ENCODE data around the gene ZNF438.
"Not testable (repeated sequence)": the region's sequence is repeated elsewhere in the genome, so short reads cannot be mapped to it uniquely, and the experiment has no call there.

ZNF438 gene

GRCh38 chr10:30929901-30930520 is 101.7 kb downstream of the ZNF438 start:
- DNase-seq = no peak

- not testable (repeated sequence) for DNase-seq
These were observed 102.3 kb downstream of the ZNF438 start for GRCh38 chr10:30929311-30929729.

GRCh38 chr10:30928742-30929141 is 102.9 kb downstream of the ZNF438 start:
- no peak for DNase-seq

- DNase-seq = no peak
These were observed 113.0 kb downstream of the ZNF438 start for GRCh38 chr10:30918651-30919050.

GRCh38 chr10:30917789-30918188 is 113.9 kb downstream of the ZNF438 start:
- DNase-seq = no peak

- DNase-seq = no peak
These were observed 114.6 kb downstream of the ZNF438 start for GRCh38 chr10:30917067-30917466.

GRCh38 chr10:30915146-30915545 is 116.5 kb downstream of the ZNF438 start:
- no peak for DNase-seq

- DNase-seq = no peak
These were observed 120.3 kb downstream of the ZNF438 start for GRCh38 chr10:30911303-30911863.

GRCh38 chr10:30903397-30904138 is 128.1 kb downstream of the ZNF438 start:
- DNase-seq = no peak

- no peak for DNase-seq
These were observed 128.9 kb downstream of the ZNF438 start for GRCh38 chr10:30902621-30903396.

- DNase-seq = not testable (repeated sequence)
These were observed 130.2 kb downstream of the ZNF438 start for GRCh38 chr10:30901487-30901886.

- DNase-seq = no peak
These were observed 132.7 kb downstream of the ZNF438 start for GRCh38 chr10:30898964-30899363.

GRCh38 chr10:30897547-30897946 is 134.1 kb downstream of the ZNF438 start:
- DNase-seq = no peak

- DNase-seq = no peak
These were observed 134.6 kb downstream of the ZNF438 start for GRCh38 chr10:30897048-30897447.

GRCh38 chr10:30894221-30894620 is 137.4 kb downstream of the ZNF438 start:
- no peak for DNase-seq

- no peak for DNase-seq
These were observed 138.5 kb downstream of the ZNF438 start for GRCh38 chr10:30893208-30893607.

GRCh38 chr10:30887839-30888238 is 143.8 kb downstream of the ZNF438 start:
- DNase-seq = no peak

GRCh38 chr10:30885423-30885822 is 146.2 kb downstream of the ZNF438 start:
- no peak for DNase-seq

GRCh38 chr10:30883751-30884150 is 147.9 kb downstream of the ZNF438 start:
- DNase-seq = no peak

GRCh38 chr10:30883116-30883515 is 148.5 kb downstream of the ZNF438 start:
- no peak for DNase-seq

GRCh38 chr10:30882281-30882680 is 149.4 kb downstream of the ZNF438 start:
- DNase-seq = no peak

GRCh38 chr10:30878920-30879319 is 152.7 kb downstream of the ZNF438 start:
- DNase-seq = no peak

- no peak for DNase-seq
These were observed 154.6 kb downstream of the ZNF438 start for GRCh38 chr10:30877111-30877510.

- no peak for DNase-seq
These were observed 158.3 kb downstream of the ZNF438 start for GRCh38 chr10:30873411-30873810.
